Neural crest cell (in vitro differentiated cells): ENCODE measurements around the gene SMIM24. TPM values are rescaled to one million over a fixed set of nuclear protein-coding genes. Genes with fewer than 3 reads are reported as not detected.

ENCODE experiments used
- DNase-seq: peaks from one replicate; pipeline ENCODE4 v3.0.0; 2021; ENCODE audit warnings: low read depth, mixed read lengths, low spot score
- H3K27ac Mint-ChIP-seq: one replicate; pipeline ENCODE4 v1.8.0; 2021; ENCODE audit warnings: mild to moderate bottlenecking, mixed read lengths; ENCODE audit not compliant: unreplicated experiment
- H3K27me3 Mint-ChIP-seq: 2 replicates; pipeline ENCODE4 v1.8.0; 2021; ENCODE audit warnings: low read depth, mild to moderate bottlenecking, mixed read lengths
- H3K36me3 Mint-ChIP-seq: 2 replicates; pipeline ENCODE4 v1.8.0; 2021; ENCODE audit warnings: low read depth, mild to moderate bottlenecking, mixed read lengths
- H3K4me1 Mint-ChIP-seq: 2 replicates; pipeline ENCODE4 v1.8.0; 2021; ENCODE audit warnings: mixed read lengths
- H3K4me3 Mint-ChIP-seq: one replicate; pipeline ENCODE4 v1.8.0; 2021; ENCODE audit warnings: mild to moderate bottlenecking, mixed read lengths
- H3K9me3 Mint-ChIP-seq: 2 replicates; pipeline ENCODE4 v1.8.0; 2021; ENCODE audit warnings: mixed read lengths
- CTCF ChIP-seq: fragments of 200-600 bp; sonication (generic); conservative IDR thresholded peaks from 2 replicates; pipeline ENCODE4 v1.5.0; 2021; ENCODE audit warnings: antibody characterized with exemption, mild to moderate bottlenecking
- total RNA-seq: library from RNA; stranded (reverse); gene quantifications from 2 replicates; pipeline ENCODE4 v1.2.1, GENCODE V29; 2021

The SMIM24 gene
- total RNA-seq, 1 donor from 2014 or later = not detected

GRCh38 chr19:3518255-3518654, 37.9 kb upstream of the SMIM24 start:
- H3K27ac Mint-ChIP-seq = no peak overlapping the region
- no peak overlapping the region for H3K4me3 Mint-ChIP-seq
- DNase-seq = no peak
- H3K36me3 Mint-ChIP-seq = peaks cover 3% of the 10 kb centered on the region
- H3K9me3 Mint-ChIP-seq = no peaks in the 10 kb centered on the region
- no peaks in the 10 kb centered on the region for H3K27me3 Mint-ChIP-seq
- no peaks in the 10 kb centered on the region for H3K4me1 Mint-ChIP-seq
- no peak for TF ChIP-seq CTCF

GRCh38 chr19:3517638-3518037, 37.3 kb upstream of the SMIM24 start:
- Mint-ChIP-seq H3K27ac (no peak overlapping the region), H3K4me1 (no peaks in the 10 kb centered on the region), H3K36me3 (peaks cover 3% of the 10 kb centered on the region), H3K9me3 (no peaks in the 10 kb centered on the region), H3K27me3 (no peaks in the 10 kb centered on the region), H3K4me3 (no peak overlapping the region)
- no peak for DNase-seq
- no peak for TF ChIP-seq CTCF

DNA sequence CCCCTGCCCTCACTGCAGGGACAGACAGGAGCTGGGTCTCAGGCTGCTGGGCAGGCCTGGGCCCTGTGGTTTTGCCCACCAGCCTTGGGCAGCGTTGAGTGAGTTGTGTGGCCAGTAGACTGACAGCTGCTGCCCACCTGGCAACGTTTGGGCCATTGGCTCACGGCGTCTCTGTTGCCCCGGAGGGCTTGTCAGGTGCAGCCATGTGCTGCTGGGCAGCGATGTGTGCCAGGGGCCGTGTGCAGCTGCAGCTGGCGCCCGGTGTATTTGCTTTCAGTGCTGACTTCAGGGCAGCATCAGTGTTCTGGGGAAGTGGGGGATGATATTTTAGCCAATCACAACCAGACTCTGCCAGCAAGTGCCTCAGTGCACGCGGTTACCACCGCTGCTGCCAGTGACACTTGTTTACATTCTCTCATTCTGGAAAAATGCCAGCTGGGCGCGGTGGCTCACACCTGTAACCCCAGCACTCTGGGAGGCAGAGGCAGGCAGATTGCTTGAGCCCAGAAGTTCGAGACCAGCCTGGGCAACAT, 36.4 kb upstream of the SMIM24 start:
- no peak overlapping the region for H3K4me3 Mint-ChIP-seq
- no peaks in the 10 kb centered on the region for H3K9me3 Mint-ChIP-seq
- TF ChIP-seq CTCF = no peak
- H3K4me1 Mint-ChIP-seq = no peaks in the 10 kb centered on the region
- no peak for DNase-seq
- no peaks in the 10 kb centered on the region for H3K27me3 Mint-ChIP-seq
- H3K27ac Mint-ChIP-seq = no peak overlapping the region
- H3K36me3 Mint-ChIP-seq = peaks cover 3% of the 10 kb centered on the region

- Mint-ChIP-seq H3K9me3 (no peaks in the 10 kb centered on the region), H3K4me1 (no peaks in the 10 kb centered on the region), H3K27me3 (no peaks in the 10 kb centered on the region), H3K4me3 (no peak overlapping the region), H3K36me3 (peaks cover under 1% of the 10 kb centered on the region), H3K27ac (peak overlapping the region; percentile 43)
- TF ChIP-seq CTCF = no peak
- DNase-seq = no peak
These were observed 35.6 kb upstream of the SMIM24 start for GRCh38 chr19:3515891-3516422.

DNA sequence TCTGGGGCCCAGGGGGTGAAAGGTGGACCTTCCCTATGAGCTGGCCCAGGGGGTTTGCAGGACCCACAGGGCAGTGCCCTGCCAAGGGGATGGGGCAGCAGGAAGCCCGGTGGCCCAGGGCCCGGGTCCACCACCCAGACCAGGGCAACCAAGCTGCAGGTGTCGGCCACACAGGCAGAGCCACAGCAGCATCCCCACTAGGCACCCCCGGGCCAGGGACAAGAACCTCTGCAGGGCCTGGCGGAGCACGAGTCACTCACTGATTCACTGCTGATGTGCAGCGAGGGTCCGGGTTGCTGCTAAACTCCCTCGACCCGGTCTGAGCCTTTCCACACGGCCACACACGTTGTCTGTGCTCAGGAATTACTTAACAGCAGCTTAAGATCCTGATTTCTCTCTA, 34.6 kb upstream of the SMIM24 start:
- TF ChIP-seq CTCF = no peak
- H3K9me3 Mint-ChIP-seq = no peaks in the 10 kb centered on the region
- DNase-seq = no peak
- H3K4me3 Mint-ChIP-seq = no peak overlapping the region
- H3K36me3 Mint-ChIP-seq = no peaks in the 10 kb centered on the region
- H3K27ac Mint-ChIP-seq = no peak overlapping the region
- H3K27me3 Mint-ChIP-seq = no peaks in the 10 kb centered on the region
- H3K4me1 Mint-ChIP-seq = no peaks in the 10 kb centered on the region
